BLaER1 treated with 17β-estradiol and CSF1 and Interleukin-3, amounts not matched to agents 10 nM and 100 nM (cell line): ENCODE results near the gene HIGD2A.

ENCODE experiments used
- H3K27ac ChIP-seq, 11 experiments: shearing (Covaris generic); formaldehyde crosslinking; 2 replicates each; pipeline ENCODE4 v1.8.1; 2022
- H3K27me3 ChIP-seq, 11 experiments: shearing (Covaris generic); formaldehyde crosslinking; 2 replicates each; pipeline ENCODE4 v1.8.1; 2022
- H3K36me3 ChIP-seq, 11 experiments: shearing (Covaris generic); formaldehyde crosslinking; 2 replicates each; pipeline ENCODE4 v1.8.1; 2022
- H3K4me1 ChIP-seq, 10 experiments: shearing (Covaris generic); formaldehyde crosslinking; 2 replicates each; pipeline ENCODE4 v1.8.1; 2022
- H3K4me2 ChIP-seq, 11 experiments: shearing (Covaris generic); formaldehyde crosslinking; 2 replicates each; pipeline ENCODE4 v1.8.1; 2022
- H3K4me3 ChIP-seq, 10 experiments: shearing (Covaris generic); formaldehyde crosslinking; 2 replicates each; pipeline ENCODE4 v1.8.1; 2022
- H3K9ac ChIP-seq, 11 experiments: shearing (Covaris generic); formaldehyde crosslinking; 2 replicates each; pipeline ENCODE4 v1.8.1; 2022
- H3K9me3 ChIP-seq, 11 experiments: shearing (Covaris generic); formaldehyde crosslinking; replicated peaks in 1 of 11; 2 replicates each; pipeline ENCODE4 v1.8.1; 2022
- H4K20me1 ChIP-seq, 11 experiments: shearing (Covaris generic); formaldehyde crosslinking; 2 replicates each; pipeline ENCODE4 v1.8.1; 2022
- Cebpa-rat ChIP-seq, 11 experiments: shearing (Covaris generic); IDR thresholded peaks; 2 replicates each; pipeline ENCODE4 v1.8.1; 2022

The HIGD2A gene

GRCh38 chr5:176387384-176387925, 1.1 kb upstream of the HIGD2A start:
- Histone ChIP-seq H3K27ac (peak overlapping the region; percentile 92 to 99 (median 97); a peak in 21 of 22 replicates), H3K4me2 (peak overlapping the region; percentile 83 to 100 (median 94)), H3K9me3 (no peaks in the 10 kb centered on the region), H3K4me1 (peaks cover 32 to 66% (median 49%) of the 10 kb centered on the region in 10 experiments), H3K4me3 (peak overlapping the region; percentile 77 to 91 (median 84)), H3K9ac (peak overlapping the region; percentile 91 to 99 (median 97)), H4K20me1 (peaks cover 0 to 57% (median 51%) of the 10 kb centered on the region in 11 experiments; a peak in 20 of 22 replicates), H3K36me3 (peaks cover 44 to 78% (median 72%) of the 10 kb centered on the region in 11 experiments), H3K27me3 (no peaks in the 10 kb centered on the region)
- TF ChIP-seq Cebpa-rat (IDR thresholded peaks at IDR 0.05) = no peak

GRCh38 chr5:176388003-176388443, 528 bp upstream of the HIGD2A start:
- Histone ChIP-seq H3K9ac (peak overlapping the region; percentile 91 to 99 (median 97)), H3K4me1 (peaks cover 32 to 71% (median 53%) of the 10 kb centered on the region in 10 experiments), H4K20me1 (peaks cover 0 to 55% (median 46%) of the 10 kb centered on the region in 11 experiments; a peak in 20 of 22 replicates), H3K27ac (peak overlapping the region; percentile 92 to 99 (median 97)), H3K4me2 (peak overlapping the region; percentile 83 to 100 (median 94)), H3K36me3 (peaks cover 44 to 78% (median 72%) of the 10 kb centered on the region in 11 experiments), H3K4me3 (peak overlapping the region; percentile 77 to 91 (median 84)), H3K27me3 (no peaks in the 10 kb centered on the region), H3K9me3 (no peaks in the 10 kb centered on the region)
- no peak for TF ChIP-seq Cebpa-rat (IDR thresholded peaks at IDR 0.05)

GRCh38 chr5:176389135-176390123, 878 bp downstream of the HIGD2A start:
- peak overlapping the region; percentile 77 to 91 (median 84) for H3K4me3 ChIP-seq
- peaks cover 42 to 76% (median 69%) of the 10 kb centered on the region in 11 experiments for H3K36me3 ChIP-seq
- H4K20me1 ChIP-seq = peaks cover 0 to 47% (median 32%) of the 10 kb centered on the region in 11 experiments; a peak in 19 of 22 replicates
- H3K9ac ChIP-seq = peak overlapping the region; percentile 91 to 99 (median 97)
- H3K9me3 ChIP-seq = no peaks in the 10 kb centered on the region
- H3K27ac ChIP-seq = peak overlapping the region; percentile 92 to 99 (median 97)
- H3K27me3 ChIP-seq = no peaks in the 10 kb centered on the region
- TF ChIP-seq Cebpa-rat (IDR thresholded peaks at IDR 0.05) = no peak
- peaks cover 32 to 71% (median 53%) of the 10 kb centered on the region in 10 experiments for H3K4me1 ChIP-seq
- H3K4me2 ChIP-seq = peak overlapping the region; percentile 82 to 94 (median 90)

- no peak for TF ChIP-seq Cebpa-rat (IDR thresholded peaks at IDR 0.05)
- H3K27ac ChIP-seq = peak overlapping the region in 4 of 11 experiments; percentile 10 to 60 (median 38); a peak in 6 of 22 replicates
- H4K20me1 ChIP-seq = peaks cover 0 to 34% (median 12%) of the 10 kb centered on the region in 11 experiments; a peak in 19 of 22 replicates
Measured at GRCh38 chr5:176391479-176391878, 2.9 kb downstream of the HIGD2A start.

GRCh38 chr5:176391999-176392398, 3.4 kb downstream of the HIGD2A start:
- Histone ChIP-seq H3K36me3 (peaks cover 31 to 64% (median 46%) of the 10 kb centered on the region in 11 experiments), H3K4me2 (peak overlapping the region in 8 of 11 experiments; percentile 27 to 91 (median 63); a peak in 15 of 22 replicates)

More at GRCh38 chr5:176391479-176391878, 2.9 kb downstream of the HIGD2A start:
- H3K36me3 ChIP-seq = peaks cover 28 to 64% (median 51%) of the 10 kb centered on the region in 11 experiments
- H3K9me3 ChIP-seq = no peaks in the 10 kb centered on the region
- peak overlapping the region in 8 of 11 experiments; percentile 27 to 91 (median 63); a peak in 15 of 22 replicates for H3K4me2 ChIP-seq
- H3K27me3 ChIP-seq = no peaks in the 10 kb centered on the region
- H3K4me3 ChIP-seq = no peak overlapping the region
- peaks cover 17 to 56% (median 37%) of the 10 kb centered on the region in 10 experiments for H3K4me1 ChIP-seq
- H3K9ac ChIP-seq = peak overlapping the region in 1 of 11 experiments; percentile 12; a peak in 2 of 22 replicates

GRCh38 chr5:176392526-176392925, 4.0 kb downstream of the HIGD2A start:
- Histone ChIP-seq H4K20me1 (peaks cover 0 to 25% (median 2%) of the 10 kb centered on the region in 11 experiments; a peak in 11 of 22 replicates), H3K9ac (peak overlapping the region in 8 of 11 experiments; percentile 9 to 46 (median 24); a peak in 7 of 22 replicates)
- no peak for TF ChIP-seq Cebpa-rat (IDR thresholded peaks at IDR 0.05)

More at GRCh38 chr5:176391999-176392398, 3.4 kb downstream of the HIGD2A start:
- H3K4me3 ChIP-seq = no peak overlapping the region
- H4K20me1 ChIP-seq = peaks cover 0 to 29% (median 7%) of the 10 kb centered on the region in 11 experiments; a peak in 15 of 22 replicates
- peaks cover 12 to 56% (median 32%) of the 10 kb centered on the region in 10 experiments for H3K4me1 ChIP-seq
- peak overlapping the region in 8 of 11 experiments; percentile 9 to 46 (median 24); a peak in 8 of 22 replicates for H3K9ac ChIP-seq
- TF ChIP-seq Cebpa-rat (IDR thresholded peaks at IDR 0.05) = no peak
- H3K27ac ChIP-seq = peak overlapping the region in 9 of 11 experiments; percentile 1 to 60 (median 43); a peak in 14 of 22 replicates
- H3K9me3 ChIP-seq = no peaks in the 10 kb centered on the region
- no peaks in the 10 kb centered on the region for H3K27me3 ChIP-seq

GRCh38 chr5:176394096-176394495, 5.5 kb downstream of the HIGD2A start:
- no peak overlapping the region for H3K4me3 ChIP-seq
- H3K4me1 ChIP-seq = peaks cover 7 to 49% (median 26%) of the 10 kb centered on the region in 10 experiments; a peak in 18 of 20 replicates
- H3K27me3 ChIP-seq = no peaks in the 10 kb centered on the region
- peaks cover 0 to 29% (median 0%) of the 10 kb centered on the region in 11 experiments; a peak in 6 of 22 replicates for H4K20me1 ChIP-seq
- H3K9ac ChIP-seq = no peak overlapping the region
- H3K9me3 ChIP-seq = no peaks in the 10 kb centered on the region
- no peak overlapping the region for H3K4me2 ChIP-seq
- peaks cover 38 to 67% (median 47%) of the 10 kb centered on the region in 11 experiments for H3K36me3 ChIP-seq
- no peak for TF ChIP-seq Cebpa-rat (IDR thresholded peaks at IDR 0.05)
- no peak overlapping the region for H3K27ac ChIP-seq

More at GRCh38 chr5:176392526-176392925, 4.0 kb downstream of the HIGD2A start:
- Histone ChIP-seq H3K36me3 (peaks cover 33 to 64% (median 44%) of the 10 kb centered on the region in 11 experiments), H3K9me3 (no peaks in the 10 kb centered on the region), H3K27ac (peak overlapping the region in 9 of 11 experiments; percentile 1 to 60 (median 43); a peak in 12 of 22 replicates), H3K27me3 (no peaks in the 10 kb centered on the region), H3K4me1 (peaks cover 7 to 51% (median 27%) of the 10 kb centered on the region in 10 experiments; a peak in 19 of 20 replicates), H3K4me3 (no peak overlapping the region), H3K4me2 (peak overlapping the region in 8 of 11 experiments; percentile 27 to 91 (median 63); a peak in 14 of 22 replicates)
